Panc1 (cell line): ENCODE measurements around the gene GRIK4. TPM values are rescaled to one million over a fixed set of nuclear protein-coding genes. Genes with fewer than 3 reads are reported as not detected.

Experiments used
- ATAC-seq: fragments of 200-7000 bp; cut with Tn5 transposase; 2 replicates; pipeline ENCODE4 v1.9.1; 2020; ENCODE audit warnings: mild to moderate bottlenecking, moderate library complexity
- BruUV-seq: library from RNA; stranded (reverse); fragments of 400-500 nt; replicated peaks from 2 replicates; lab custom pipeline; 2021; lab: Mats Ljungman, UMichigan
- CTCF ChIA-PET: fragments of 300-600 bp; sonication (Branson Sonifier 250); formaldehyde crosslinking; loops from one replicate; lab custom pipeline; 2022; ENCODE audit warnings: antibody characterized with exemption; lab: Charles Lee
- POLR2A ChIA-PET: fragments of 300-600 bp; sonication (Branson Sonifier 250); formaldehyde crosslinking; loops from one replicate; lab custom pipeline; 2022; ENCODE audit warnings: antibody characterized with exemption; lab: Charles Lee
- DNase-seq: peaks from one replicate; pipeline ENCODE4 v3.0.0-alpha.2; 2010; ENCODE audit warnings: low read depth, low spot score
- H3K27ac ChIP-seq: 2 replicates; pipeline ENCODE4 v1.5.1; 2011; ENCODE audit warnings: mild to moderate bottlenecking, low read length, inconsistent platforms
- H3K27me3 ChIP-seq: fragments of 200-500 bp; sonication (Bioruptor generic); 2 replicates; pipeline ENCODE4 v1.6.0; 2014; ENCODE audit warnings: low read length, inconsistent platforms; ENCODE audit not compliant: control insufficient read depth, insufficient read depth
- H3K36me3 ChIP-seq: fragments of 200-500 bp; sonication (Bioruptor generic); 2 replicates; pipeline ENCODE4 v1.5.1; 2014; ENCODE audit warnings: inconsistent platforms, mild to moderate bottlenecking, low read length, moderate library complexity; ENCODE audit not compliant: control insufficient read depth, insufficient read depth
- H3K4me1 ChIP-seq: 2 replicates; pipeline ENCODE4 v1.5.1; 2011; ENCODE audit warnings: inconsistent platforms, mild to moderate bottlenecking, low read length, moderate library complexity; ENCODE audit not compliant: control insufficient read depth, insufficient read depth
- H3K4me3 ChIP-seq, 2 experiments: 2 replicates each; pipeline ENCODE4 v1.5.1; 2011 to 2012; ENCODE audit warnings: low read depth in 2 of 2, low read length in 2 of 2, mild to moderate bottlenecking in 2 of 2, inconsistent platforms in 1 of 2, moderate library complexity in 1 of 2
- H3K9me3 ChIP-seq: fragments of 200-500 bp; sonication (Bioruptor generic); 2 replicates; pipeline ENCODE4 v1.5.1; 2014; ENCODE audit warnings: low read depth, mild to moderate bottlenecking, inconsistent platforms, low read length, moderate library complexity; ENCODE audit not compliant: control insufficient read depth, insufficient read depth
- POLR2AphosphoS5 ChIP-seq: IDR thresholded peaks from 2 replicates; pipeline ENCODE4 v1.6.1; 2012; ENCODE audit warnings: mild to moderate bottlenecking, low read depth, low read length, moderate library complexity
- SIN3A ChIP-seq: IDR thresholded peaks from 2 replicates; pipeline ENCODE4 v1.6.1; 2012; ENCODE audit warnings: low read depth, mild to moderate bottlenecking, low read length, moderate library complexity, borderline replicate concordance; ENCODE audit not compliant: insufficient read depth
- TCF7L2 ChIP-seq: IDR thresholded peaks from 2 replicates; pipeline ENCODE4 v1.6.1; 2011; ENCODE audit warnings: mild to moderate bottlenecking, low read depth, low read length, inconsistent platforms
- in situ Hi-C: cut with HindIII; loops from 2 replicates; pipeline ENCODE4 v1.10.0; 2016; ENCODE audit warnings: low sequenced_read_pairs, low pct_unique_long_range_greater_than_20kb
- intact Hi-C: fragments of 100-400 bp; cut with micrococcal nuclease; formaldehyde crosslinking; loops from one replicate; pipeline ENCODE4 v1.10.0; 2022; ENCODE audit not compliant: unreplicated experiment
- total RNA-seq: library from RNA; stranded (reverse); gene quantifications from one replicate; pipeline ENCODE4 v1.2.1, GENCODE V29; 2021; ENCODE audit not compliant: unreplicated experiment
- TF ChIP-seq, protein P1 (sequence below): fragments of 450-650 bp; IDR thresholded peaks from 2 replicates; pipeline ENCODE4 v1.5.1; 2017; ENCODE audit warnings: mild to moderate bottlenecking
- TF ChIP-seq, protein P2 (sequence below), 2 experiments: IDR thresholded peaks; 2 replicates each; pipeline ENCODE4 v1.6.1; 2011 to 2012; ENCODE audit warnings: low read depth in 2 of 2, control low read depth in 1 of 2, low read length in 1 of 2, mild to moderate bottlenecking in 1 of 2, moderate library complexity in 1 of 2; ENCODE audit not compliant: insufficient read depth in 1 of 2

Gene GRIK4
- total RNA-seq, 1 experiment from 2014 or later, result 0.62 TPM

DNA sequence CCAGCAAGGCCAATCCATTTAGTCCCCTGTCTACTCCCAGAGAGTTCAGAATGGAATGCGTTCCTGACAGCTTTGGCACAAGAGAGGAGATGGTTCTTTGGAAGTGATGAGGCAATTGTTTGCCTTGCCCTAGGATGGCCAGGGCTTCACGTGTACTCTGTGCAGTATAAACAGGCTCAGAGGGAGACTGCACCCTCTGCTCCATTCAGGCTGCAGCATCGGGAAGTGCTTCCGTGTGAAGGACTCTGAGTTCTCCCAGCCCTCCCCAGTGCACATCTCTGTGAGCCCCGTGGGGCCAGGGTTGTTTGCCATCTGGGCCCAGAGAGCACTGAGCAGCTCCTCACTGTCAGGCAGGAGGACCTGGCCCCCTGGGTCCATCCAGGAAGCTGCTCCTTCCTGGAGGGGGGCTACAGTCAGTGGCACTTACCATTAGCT lies 297.1 kb downstream of the GRIK4 start:
- in situ Hi-C loops (no loop called here), intact Hi-C loops (loop anchor here (10.0 kb wide), 1 partner anchor 124 kb away; no protein-coding TSS in a partner anchor)
- DNase-seq (no peak), ATAC-seq (no peak)
- peak overlapping the region; percentile 85 for H3K27ac ChIP-seq
- H3K4me1 ChIP-seq, result peaks cover 40% of the 10 kb centered on the region
- no peaks in the 10 kb centered on the region for H3K27me3 ChIP-seq
- H3K9me3 ChIP-seq, result no peaks in the 10 kb centered on the region
- POLR2A ChIA-PET, result no interaction called here
- no peaks in the 10 kb centered on the region for H3K36me3 ChIP-seq
- H3K4me3 ChIP-seq, result no peak overlapping the region
- CTCF ChIA-PET, result no interaction called here
- no peak for TF ChIP-seq POLR2AphosphoS5
- no peak for TF ChIP-seq SIN3A
- TF ChIP-seq TCF7L2, result no peak
- TF ChIP-seq, protein P1, sequence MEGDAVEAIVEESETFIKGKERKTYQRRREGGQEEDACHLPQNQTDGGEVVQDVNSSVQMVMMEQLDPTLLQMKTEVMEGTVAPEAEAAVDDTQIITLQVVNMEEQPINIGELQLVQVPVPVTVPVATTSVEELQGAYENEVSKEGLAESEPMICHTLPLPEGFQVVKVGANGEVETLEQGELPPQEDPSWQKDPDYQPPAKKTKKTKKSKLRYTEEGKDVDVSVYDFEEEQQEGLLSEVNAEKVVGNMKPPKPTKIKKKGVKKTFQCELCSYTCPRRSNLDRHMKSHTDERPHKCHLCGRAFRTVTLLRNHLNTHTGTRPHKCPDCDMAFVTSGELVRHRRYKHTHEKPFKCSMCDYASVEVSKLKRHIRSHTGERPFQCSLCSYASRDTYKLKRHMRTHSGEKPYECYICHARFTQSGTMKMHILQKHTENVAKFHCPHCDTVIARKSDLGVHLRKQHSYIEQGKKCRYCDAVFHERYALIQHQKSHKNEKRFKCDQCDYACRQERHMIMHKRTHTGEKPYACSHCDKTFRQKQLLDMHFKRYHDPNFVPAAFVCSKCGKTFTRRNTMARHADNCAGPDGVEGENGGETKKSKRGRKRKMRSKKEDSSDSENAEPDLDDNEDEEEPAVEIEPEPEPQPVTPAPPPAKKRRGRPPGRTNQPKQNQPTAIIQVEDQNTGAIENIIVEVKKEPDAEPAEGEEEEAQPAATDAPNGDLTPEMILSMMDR, result no peak
- TF ChIP-seq, protein P2, sequence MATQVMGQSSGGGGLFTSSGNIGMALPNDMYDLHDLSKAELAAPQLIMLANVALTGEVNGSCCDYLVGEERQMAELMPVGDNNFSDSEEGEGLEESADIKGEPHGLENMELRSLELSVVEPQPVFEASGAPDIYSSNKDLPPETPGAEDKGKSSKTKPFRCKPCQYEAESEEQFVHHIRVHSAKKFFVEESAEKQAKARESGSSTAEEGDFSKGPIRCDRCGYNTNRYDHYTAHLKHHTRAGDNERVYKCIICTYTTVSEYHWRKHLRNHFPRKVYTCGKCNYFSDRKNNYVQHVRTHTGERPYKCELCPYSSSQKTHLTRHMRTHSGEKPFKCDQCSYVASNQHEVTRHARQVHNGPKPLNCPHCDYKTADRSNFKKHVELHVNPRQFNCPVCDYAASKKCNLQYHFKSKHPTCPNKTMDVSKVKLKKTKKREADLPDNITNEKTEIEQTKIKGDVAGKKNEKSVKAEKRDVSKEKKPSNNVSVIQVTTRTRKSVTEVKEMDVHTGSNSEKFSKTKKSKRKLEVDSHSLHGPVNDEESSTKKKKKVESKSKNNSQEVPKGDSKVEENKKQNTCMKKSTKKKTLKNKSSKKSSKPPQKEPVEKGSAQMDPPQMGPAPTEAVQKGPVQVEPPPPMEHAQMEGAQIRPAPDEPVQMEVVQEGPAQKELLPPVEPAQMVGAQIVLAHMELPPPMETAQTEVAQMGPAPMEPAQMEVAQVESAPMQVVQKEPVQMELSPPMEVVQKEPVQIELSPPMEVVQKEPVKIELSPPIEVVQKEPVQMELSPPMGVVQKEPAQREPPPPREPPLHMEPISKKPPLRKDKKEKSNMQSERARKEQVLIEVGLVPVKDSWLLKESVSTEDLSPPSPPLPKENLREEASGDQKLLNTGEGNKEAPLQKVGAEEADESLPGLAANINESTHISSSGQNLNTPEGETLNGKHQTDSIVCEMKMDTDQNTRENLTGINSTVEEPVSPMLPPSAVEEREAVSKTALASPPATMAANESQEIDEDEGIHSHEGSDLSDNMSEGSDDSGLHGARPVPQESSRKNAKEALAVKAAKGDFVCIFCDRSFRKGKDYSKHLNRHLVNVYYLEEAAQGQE (IDR thresholded peaks at IDR 0.05; ENCODE audit: insufficient read depth in 1 of 2, low read depth in 2 of 2, low read length in 1 of 2), result no peak
- no TSS peak for BruUV-seq

DNA sequence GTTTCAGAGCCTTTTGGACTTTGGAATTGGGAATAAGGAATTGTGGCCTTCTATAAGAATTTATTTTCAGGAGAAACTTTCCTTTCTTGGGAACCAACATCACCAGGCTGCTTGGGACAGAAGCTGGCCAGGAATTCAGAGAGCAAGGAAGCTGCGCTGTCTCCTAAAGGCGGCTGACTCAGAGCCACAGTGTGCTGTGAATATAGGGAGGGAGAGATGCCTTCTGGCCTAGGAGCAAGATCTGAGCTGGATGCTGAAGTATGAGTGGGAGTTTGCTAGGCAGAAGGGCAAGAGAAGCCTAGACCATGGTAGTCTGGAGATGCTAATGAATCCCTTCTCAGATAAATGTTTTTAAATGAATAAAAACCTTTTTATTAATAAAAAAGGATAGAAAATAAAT lies 298.7 kb downstream of the GRIK4 start:
- no peaks in the 10 kb centered on the region for H3K9me3 ChIP-seq
- H3K27me3 ChIP-seq, result no peaks in the 10 kb centered on the region
- TF ChIP-seq, protein P1, result no peak
- TF ChIP-seq POLR2AphosphoS5 (no peak), TCF7L2 (no peak), SIN3A (no peak)
- TF ChIP-seq, protein P2 (IDR thresholded peaks at IDR 0.05; ENCODE audit: insufficient read depth in 1 of 2, low read depth in 2 of 2, low read length in 1 of 2), result no peak
- intact Hi-C loops, result no loop called here
- ChIA-PET POLR2A (no interaction called here), CTCF (no interaction called here)
- in situ Hi-C loops, result no loop called here
- H3K27ac ChIP-seq, result 0 out of 2 replicates have a peak overlapping the region, but pooled peaks have one; percentile 44
- no peak overlapping the region for H3K4me3 ChIP-seq
- DNase-seq (no peak), ATAC-seq (no peak; the same call in 1 of the 2 replicates)
- no peaks in the 10 kb centered on the region for H3K36me3 ChIP-seq
- BruUV-seq, result no TSS peak
- H3K4me1 ChIP-seq, result peaks cover 45% of the 10 kb centered on the region
